ENCODE measurements around the gene ANO4.

Gene ANO4

GRCh38 chr12:100995201-100995600 lies 200.6 kb downstream of the ANO4 start:
- H3K9me3 Mint-ChIP-seq: peaks cover 8% of the 10 kb centered on the region
- H3K27ac Mint-ChIP-seq: no peak overlapping the region
- no peak overlapping the region for H3K4me3 Mint-ChIP-seq
- H3K4me1 Mint-ChIP-seq (ENCODE audit: low read depth): no peaks in the 10 kb centered on the region
- no peaks in the 10 kb centered on the region for H3K36me3 Mint-ChIP-seq (ENCODE audit: low read depth)
- no peaks in the 10 kb centered on the region for H3K27me3 Mint-ChIP-seq

- Mint-ChIP-seq H3K27me3 (no peaks in the 10 kb centered on the region), H3K27ac (no peak overlapping the region), H3K4me1 (ENCODE audit: low read depth) (no peaks in the 10 kb centered on the region), H3K36me3 (ENCODE audit: low read depth) (no peaks in the 10 kb centered on the region), H3K9me3 (peaks cover 4% of the 10 kb centered on the region), H3K4me3 (no peak overlapping the region)
These were observed 201.2 kb downstream of the ANO4 start for GRCh38 chr12:100995771-100996170.

DNA sequence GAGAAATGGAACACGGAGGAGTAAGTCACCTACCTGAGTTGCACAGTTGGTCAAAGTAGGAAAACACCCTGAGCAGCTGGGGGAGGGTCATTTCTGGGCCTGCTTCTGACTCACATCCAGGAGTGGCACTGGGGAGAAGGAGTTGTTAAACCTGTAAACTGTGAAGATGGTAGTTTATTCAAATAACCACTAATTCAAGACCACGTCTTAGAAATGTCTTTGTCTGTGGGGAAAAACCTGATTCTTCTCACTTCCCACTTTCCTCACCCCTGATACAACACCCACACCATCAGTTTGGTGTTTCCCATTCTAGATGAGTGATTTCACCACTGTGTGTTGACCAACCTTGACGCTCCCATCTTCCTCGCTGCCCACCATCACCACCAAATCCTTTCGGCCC lies 207.1 kb downstream of the ANO4 start:
- no peaks in the 10 kb centered on the region for H3K4me1 Mint-ChIP-seq (ENCODE audit: low read depth)
- H3K9me3 Mint-ChIP-seq: peaks cover 7% of the 10 kb centered on the region
- H3K4me3 Mint-ChIP-seq: no peak overlapping the region
- no peak overlapping the region for H3K27ac Mint-ChIP-seq
- H3K36me3 Mint-ChIP-seq (ENCODE audit: low read depth): no peaks in the 10 kb centered on the region
- H3K27me3 Mint-ChIP-seq: no peaks in the 10 kb centered on the region

- H3K4me3 Mint-ChIP-seq: no peak overlapping the region
- H3K36me3 Mint-ChIP-seq (ENCODE audit: low read depth): no peaks in the 10 kb centered on the region
- no peak overlapping the region for H3K27ac Mint-ChIP-seq
- H3K9me3 Mint-ChIP-seq: peaks cover 5% of the 10 kb centered on the region
- H3K27me3 Mint-ChIP-seq: no peaks in the 10 kb centered on the region
- no peaks in the 10 kb centered on the region for H3K4me1 Mint-ChIP-seq (ENCODE audit: low read depth)
These were observed 208.3 kb downstream of the ANO4 start for GRCh38 chr12:101002696-101003419.

DNA sequence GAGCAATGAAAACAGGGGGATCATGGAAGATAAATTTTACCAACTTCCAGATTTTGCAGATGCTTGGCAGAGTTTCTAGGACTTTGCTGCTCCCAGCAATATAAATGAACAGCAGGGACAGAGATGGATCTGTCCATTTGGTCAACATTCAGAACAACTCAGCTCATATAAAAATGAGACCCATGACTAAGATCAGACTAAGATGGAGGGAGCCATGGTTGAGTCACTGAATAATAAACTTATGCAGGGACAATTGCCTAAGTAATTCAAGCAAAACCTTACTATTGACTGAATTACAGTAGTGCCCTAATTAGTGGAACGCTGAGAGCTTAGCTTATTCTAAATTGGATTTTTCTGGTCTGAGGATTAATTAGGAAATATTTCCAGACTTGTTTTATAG lies 210.3 kb downstream of the ANO4 start:
- Mint-ChIP-seq H3K4me3 (no peak overlapping the region), H3K27ac (no peak overlapping the region), H3K9me3 (peaks cover 15% of the 10 kb centered on the region), H3K27me3 (peaks cover 1% of the 10 kb centered on the region), H3K4me1 (ENCODE audit: low read depth) (no peaks in the 10 kb centered on the region), H3K36me3 (ENCODE audit: low read depth) (no peaks in the 10 kb centered on the region)

DNA sequence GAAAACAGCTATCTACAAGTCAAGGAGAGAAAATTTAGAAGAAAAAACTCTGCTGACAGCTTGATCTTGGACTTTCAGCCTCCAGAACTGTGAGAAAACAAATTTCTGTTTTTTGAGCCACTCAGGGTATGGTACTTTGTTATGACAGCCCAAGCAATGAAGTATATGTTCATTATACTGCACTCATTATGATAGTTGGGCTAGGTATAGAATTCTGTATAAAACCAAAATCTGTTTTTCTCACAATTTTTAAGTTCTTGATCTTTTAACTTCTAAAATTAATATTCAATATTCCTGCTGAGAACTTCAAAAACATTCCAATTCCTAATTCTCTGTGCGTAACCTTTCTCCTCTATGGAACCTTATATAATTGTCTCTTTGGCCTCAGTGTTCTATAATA lies 214.7 kb downstream of the ANO4 start:
- H3K4me1 Mint-ChIP-seq (ENCODE audit: low read depth): no peaks in the 10 kb centered on the region
- H3K4me3 Mint-ChIP-seq: no peak overlapping the region
- no peaks in the 10 kb centered on the region for H3K36me3 Mint-ChIP-seq (ENCODE audit: low read depth)
- H3K9me3 Mint-ChIP-seq: peaks cover 19% of the 10 kb centered on the region
- H3K27ac Mint-ChIP-seq: no peak overlapping the region
- H3K27me3 Mint-ChIP-seq: peaks cover 3% of the 10 kb centered on the region

- Mint-ChIP-seq H3K36me3 (ENCODE audit: low read depth) (no peaks in the 10 kb centered on the region), H3K4me1 (ENCODE audit: low read depth) (no peaks in the 10 kb centered on the region), H3K9me3 (peaks cover 19% of the 10 kb centered on the region), H3K27me3 (peaks cover 3% of the 10 kb centered on the region), H3K4me3 (no peak overlapping the region), H3K27ac (no peak overlapping the region)
These were observed 216.3 kb downstream of the ANO4 start for GRCh38 chr12:101010896-101011295.

DNA sequence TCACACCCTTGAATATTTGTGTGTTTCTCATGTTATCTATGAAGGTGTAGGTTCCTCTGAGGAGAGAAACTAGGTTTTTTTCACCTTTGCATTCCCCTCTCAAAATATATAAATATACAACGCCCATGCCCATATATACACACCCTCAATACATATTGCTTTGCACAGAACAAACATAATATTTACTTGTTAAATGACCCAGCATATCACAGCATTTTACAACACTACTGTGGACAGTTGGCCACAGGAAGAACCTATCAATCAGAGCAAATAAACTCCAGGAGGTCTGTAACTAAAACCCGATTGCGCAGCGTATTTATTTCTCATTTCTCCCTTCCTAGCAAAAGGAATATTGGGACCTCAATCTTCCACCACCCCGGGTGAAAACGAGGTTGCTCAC lies 219.4 kb downstream of the ANO4 start:
- H3K27me3 Mint-ChIP-seq: peaks cover 3% of the 10 kb centered on the region
- no peaks in the 10 kb centered on the region for H3K4me1 Mint-ChIP-seq (ENCODE audit: low read depth)
- no peak overlapping the region for H3K27ac Mint-ChIP-seq
- no peak overlapping the region for H3K4me3 Mint-ChIP-seq
- H3K36me3 Mint-ChIP-seq (ENCODE audit: low read depth): no peaks in the 10 kb centered on the region
- peaks cover 15% of the 10 kb centered on the region for H3K9me3 Mint-ChIP-seq

GRCh38 chr12:101015044-101015443 lies 220.5 kb downstream of the ANO4 start:
- Mint-ChIP-seq H3K27me3 (peaks cover under 1% of the 10 kb centered on the region), H3K4me3 (no peak overlapping the region), H3K4me1 (ENCODE audit: low read depth) (no peaks in the 10 kb centered on the region), H3K9me3 (peaks cover 6% of the 10 kb centered on the region), H3K27ac (no peak overlapping the region), H3K36me3 (ENCODE audit: low read depth) (no peaks in the 10 kb centered on the region)

DNA sequence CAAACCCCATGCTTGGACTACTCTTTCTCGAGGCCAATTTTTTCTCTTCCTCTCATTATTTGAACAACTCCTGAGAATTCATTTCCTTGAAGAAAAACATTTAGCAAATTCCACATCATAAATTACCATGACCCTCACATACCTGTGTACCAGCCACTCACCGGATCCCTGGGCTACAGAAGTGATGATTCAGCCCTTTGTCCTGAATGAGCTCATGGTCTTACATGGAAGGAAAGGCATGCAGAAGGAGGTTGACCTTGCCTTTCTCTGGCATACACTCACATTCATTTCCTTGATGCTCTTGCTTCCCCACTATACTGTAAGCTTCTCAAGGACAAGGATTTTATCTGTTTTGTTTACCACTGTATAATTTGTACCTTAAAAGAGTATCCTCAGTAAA lies 224.0 kb downstream of the ANO4 start:
- H3K4me3 Mint-ChIP-seq: no peak overlapping the region
- no peak overlapping the region for H3K27ac Mint-ChIP-seq
- H3K36me3 Mint-ChIP-seq (ENCODE audit: low read depth): no peaks in the 10 kb centered on the region
- no peaks in the 10 kb centered on the region for H3K4me1 Mint-ChIP-seq (ENCODE audit: low read depth)
- H3K27me3 Mint-ChIP-seq: no peaks in the 10 kb centered on the region
- no peaks in the 10 kb centered on the region for H3K9me3 Mint-ChIP-seq

GRCh38 chr12:101019201-101019600 lies 224.6 kb downstream of the ANO4 start:
- H3K27me3 Mint-ChIP-seq: no peaks in the 10 kb centered on the region
- no peaks in the 10 kb centered on the region for H3K9me3 Mint-ChIP-seq
- H3K4me3 Mint-ChIP-seq: no peak overlapping the region
- no peaks in the 10 kb centered on the region for H3K36me3 Mint-ChIP-seq (ENCODE audit: low read depth)
- H3K4me1 Mint-ChIP-seq (ENCODE audit: low read depth): no peaks in the 10 kb centered on the region
- H3K27ac Mint-ChIP-seq: no peak overlapping the region

- no peak overlapping the region for H3K27ac Mint-ChIP-seq
- no peaks in the 10 kb centered on the region for H3K9me3 Mint-ChIP-seq
- no peaks in the 10 kb centered on the region for H3K36me3 Mint-ChIP-seq (ENCODE audit: low read depth)
- no peaks in the 10 kb centered on the region for H3K27me3 Mint-ChIP-seq
- no peak overlapping the region for H3K4me3 Mint-ChIP-seq
- H3K4me1 Mint-ChIP-seq (ENCODE audit: low read depth): no peaks in the 10 kb centered on the region
These were observed 225.1 kb downstream of the ANO4 start for GRCh38 chr12:101019667-101020066.

DNA sequence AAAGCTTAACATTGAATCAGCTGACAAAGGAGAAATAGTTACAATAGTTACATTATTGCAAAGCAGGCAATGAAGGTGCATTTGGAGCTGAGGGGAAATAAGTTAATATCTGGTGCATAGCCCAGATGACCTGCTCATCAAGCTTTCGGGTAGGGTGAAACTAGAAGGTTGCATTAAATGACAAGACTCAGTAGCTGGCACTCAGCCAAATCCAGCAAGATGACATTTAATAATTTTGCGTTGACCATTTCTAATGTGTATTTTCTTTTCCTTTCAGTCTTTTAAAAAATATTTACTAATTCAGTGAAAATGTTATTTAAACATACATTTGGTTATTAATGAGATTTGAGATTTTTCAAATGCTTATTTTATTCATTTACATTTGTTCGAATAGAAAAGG lies 226.9 kb downstream of the ANO4 start:
- H3K27ac Mint-ChIP-seq: no peak overlapping the region
- H3K4me3 Mint-ChIP-seq: no peak overlapping the region
- no peaks in the 10 kb centered on the region for H3K9me3 Mint-ChIP-seq
- H3K36me3 Mint-ChIP-seq (ENCODE audit: low read depth): no peaks in the 10 kb centered on the region
- H3K4me1 Mint-ChIP-seq (ENCODE audit: low read depth): no peaks in the 10 kb centered on the region
- no peaks in the 10 kb centered on the region for H3K27me3 Mint-ChIP-seq

DNA sequence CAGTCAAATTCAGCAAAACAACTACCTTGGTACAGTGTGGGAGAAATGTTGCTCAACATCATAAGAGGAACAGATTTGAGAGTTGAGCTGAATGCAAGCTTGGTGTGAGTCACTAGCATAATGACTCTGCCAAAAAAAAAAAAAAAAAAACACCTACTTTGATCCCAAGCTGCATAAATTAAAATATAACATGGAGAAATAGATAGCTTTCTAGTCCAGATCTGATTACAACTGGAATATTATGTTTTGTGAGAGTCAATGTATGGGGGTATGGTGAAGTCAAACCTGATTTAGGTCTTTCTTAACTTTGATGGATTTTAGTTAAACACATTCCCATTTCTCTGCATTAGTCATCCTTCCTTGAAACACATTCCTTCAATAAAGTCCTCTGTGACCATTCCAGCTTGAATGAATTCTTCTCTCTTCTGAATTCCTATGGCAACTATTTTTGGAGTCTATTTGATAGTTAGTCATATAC lies 227.4 kb downstream of the ANO4 start:
- Mint-ChIP-seq H3K27ac (no peak overlapping the region), H3K4me3 (no peak overlapping the region), H3K4me1 (ENCODE audit: low read depth) (no peaks in the 10 kb centered on the region), H3K36me3 (ENCODE audit: low read depth) (no peaks in the 10 kb centered on the region), H3K9me3 (no peaks in the 10 kb centered on the region), H3K27me3 (no peaks in the 10 kb centered on the region)

DNA sequence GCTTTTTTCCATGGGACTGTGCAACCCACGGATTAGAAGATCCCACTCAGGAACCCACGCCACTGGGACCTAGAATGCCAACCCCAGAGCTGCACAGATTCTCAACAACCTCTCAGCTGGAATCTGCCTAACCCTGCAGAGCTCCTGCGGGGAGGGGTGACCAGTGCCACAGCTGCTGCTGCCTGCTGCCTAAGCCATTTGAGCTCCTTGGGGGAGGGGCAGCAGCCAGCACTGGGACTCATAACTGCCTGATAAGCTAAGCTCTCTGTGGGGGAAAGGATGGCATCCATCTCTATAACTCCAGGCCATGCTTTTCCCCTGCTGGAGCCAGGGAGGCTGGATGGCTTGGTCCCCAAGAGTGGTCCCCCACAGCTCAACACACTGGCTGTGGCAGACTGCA lies 232.6 kb downstream of the ANO4 start:
- H3K36me3 Mint-ChIP-seq (ENCODE audit: low read depth): no peaks in the 10 kb centered on the region
- peaks cover 3% of the 10 kb centered on the region for H3K27me3 Mint-ChIP-seq
- no peaks in the 10 kb centered on the region for H3K4me1 Mint-ChIP-seq (ENCODE audit: low read depth)
- no peak overlapping the region for H3K27ac Mint-ChIP-seq
- H3K4me3 Mint-ChIP-seq: no peak overlapping the region
- peaks cover 23% of the 10 kb centered on the region for H3K9me3 Mint-ChIP-seq

DNA sequence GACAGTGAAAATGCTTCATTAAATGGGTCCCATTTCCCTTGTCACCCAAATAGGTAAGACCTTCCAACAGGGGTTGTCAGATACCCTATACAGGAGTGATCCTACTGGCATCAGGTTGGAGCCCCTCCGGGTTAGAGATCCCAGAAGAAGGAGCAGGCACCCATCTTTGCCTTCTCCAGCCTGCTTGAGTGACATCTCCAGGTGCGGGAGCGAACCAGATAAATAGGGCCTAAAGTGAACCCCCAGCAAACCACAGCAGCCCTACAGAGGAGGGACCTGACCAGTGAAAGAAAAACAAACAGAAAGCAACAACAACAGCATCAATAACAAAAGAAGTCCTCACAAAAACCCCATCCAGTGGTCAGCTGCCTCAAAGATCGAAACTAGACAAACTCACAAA lies 233.2 kb downstream of the ANO4 start:
- H3K27me3 Mint-ChIP-seq: peaks cover 3% of the 10 kb centered on the region
- no peaks in the 10 kb centered on the region for H3K36me3 Mint-ChIP-seq (ENCODE audit: low read depth)
- H3K4me1 Mint-ChIP-seq (ENCODE audit: low read depth): no peaks in the 10 kb centered on the region
- peaks cover 23% of the 10 kb centered on the region for H3K9me3 Mint-ChIP-seq
- no peak overlapping the region for H3K4me3 Mint-ChIP-seq
- no peak overlapping the region for H3K27ac Mint-ChIP-seq

All from stimulated activated naive CD8-positive, alpha-beta T cell treated with anti-CD3 and anti-CD28 coated beads, Interleukin-15, Interleukin-2, amounts not matched to agents 100 ng/mL and 50 ng/mL, for 24 hours (primary cell).